ENCODE results near the gene UROD. TPM values are rescaled to one million over a fixed set of nuclear protein-coding genes. Genes with fewer than 3 reads are reported as not detected.

The UROD gene
- total RNA-seq, 1 experiment from 2014 or later = 54.3 TPM

DNA sequence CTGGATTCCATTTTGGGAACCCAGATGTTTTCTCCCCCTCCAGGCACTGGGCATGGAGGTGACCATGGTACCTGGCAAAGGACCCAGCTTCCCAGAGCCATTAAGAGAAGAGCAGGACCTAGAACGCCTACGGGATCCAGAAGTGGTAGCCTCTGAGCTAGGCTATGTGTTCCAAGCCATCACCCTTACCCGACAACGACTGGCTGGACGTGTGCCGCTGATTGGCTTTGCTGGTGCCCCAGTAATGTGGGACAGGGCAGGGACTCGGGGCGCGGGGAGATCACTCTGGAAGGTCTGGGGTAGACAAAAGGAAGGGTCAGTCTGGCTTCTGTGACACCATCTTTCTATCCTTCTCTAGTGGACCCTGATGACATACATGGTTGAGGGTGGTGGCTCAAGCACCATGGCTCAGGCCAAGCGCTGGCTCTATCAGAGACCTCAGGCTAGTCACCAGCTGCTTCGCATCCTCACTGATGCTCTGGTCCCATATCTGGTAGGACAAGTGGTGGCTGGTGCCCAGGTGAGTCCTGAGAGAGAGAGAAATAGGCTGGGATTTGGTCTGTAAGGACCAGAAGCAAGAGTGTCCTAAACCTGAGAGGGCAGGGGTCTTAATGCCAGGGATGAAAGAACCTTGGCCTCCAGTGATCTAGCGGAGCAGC, 1.6 kb downstream of the UROD start:
- no TSS peak for BruUV-seq (replicated peaks)
- ChIA-PET POLR2A (interaction anchor here (0.6 kb wide), 1 partner anchor 290 kb away, joined by 4 read pairs; no protein-coding TSS in a partner anchor), CTCF (interaction anchor here (1.2 to 1.8 kb wide), 3 partner anchors 285 to 478 kb away, joined by 10 to 19 read pairs (median 16); partner anchors contain the start of gene TESK2)
- intact Hi-C loops (cut with micrococcal nuclease; ENCODE audit: unreplicated experiment) = loop anchor here (1.0 to 10.0 kb wide), 4 partner anchors 191 to 561 kb away; partner anchors contain the start of gene ZSWIM5
- H3K9me3 ChIP-seq = no peaks in the 10 kb centered on the region
- no peaks in the 10 kb centered on the region for H3K4me1 Mint-ChIP-seq (ENCODE audit: low read depth, unreplicated experiment)
- H3K36me3 ChIP-seq (ENCODE audit: control insufficient read depth, insufficient read depth, low read length) = no peaks in the 10 kb centered on the region
- H3K27ac Mint-ChIP-seq (ENCODE audit: unreplicated experiment) = no peak overlapping the region
- H3K9me3 Mint-ChIP-seq (ENCODE audit: unreplicated experiment) = no peaks in the 10 kb centered on the region
- TF ChIP-seq, protein P1, sequence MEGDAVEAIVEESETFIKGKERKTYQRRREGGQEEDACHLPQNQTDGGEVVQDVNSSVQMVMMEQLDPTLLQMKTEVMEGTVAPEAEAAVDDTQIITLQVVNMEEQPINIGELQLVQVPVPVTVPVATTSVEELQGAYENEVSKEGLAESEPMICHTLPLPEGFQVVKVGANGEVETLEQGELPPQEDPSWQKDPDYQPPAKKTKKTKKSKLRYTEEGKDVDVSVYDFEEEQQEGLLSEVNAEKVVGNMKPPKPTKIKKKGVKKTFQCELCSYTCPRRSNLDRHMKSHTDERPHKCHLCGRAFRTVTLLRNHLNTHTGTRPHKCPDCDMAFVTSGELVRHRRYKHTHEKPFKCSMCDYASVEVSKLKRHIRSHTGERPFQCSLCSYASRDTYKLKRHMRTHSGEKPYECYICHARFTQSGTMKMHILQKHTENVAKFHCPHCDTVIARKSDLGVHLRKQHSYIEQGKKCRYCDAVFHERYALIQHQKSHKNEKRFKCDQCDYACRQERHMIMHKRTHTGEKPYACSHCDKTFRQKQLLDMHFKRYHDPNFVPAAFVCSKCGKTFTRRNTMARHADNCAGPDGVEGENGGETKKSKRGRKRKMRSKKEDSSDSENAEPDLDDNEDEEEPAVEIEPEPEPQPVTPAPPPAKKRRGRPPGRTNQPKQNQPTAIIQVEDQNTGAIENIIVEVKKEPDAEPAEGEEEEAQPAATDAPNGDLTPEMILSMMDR (IDR thresholded peaks at IDR 0.05; ENCODE audit: insufficient read depth in 1 of 2, low read depth in 1 of 2, low read length in 1 of 2, severe bottlenecking in 1 of 2, unreplicated experiment in 1 of 2) = no peak
- H3K27me3 Mint-ChIP-seq (ENCODE audit: insufficient read depth, unreplicated experiment) = no peaks in the 10 kb centered on the region
- DNase-seq = no peak
- H3K4me3 Mint-ChIP-seq (ENCODE audit: unreplicated experiment) = peak overlapping the region; percentile 71
- H3K4me1 ChIP-seq = peaks cover 4% of the 10 kb centered on the region; the same call in 1 of the 2 replicates
- no peaks in the 10 kb centered on the region for H3K27me3 ChIP-seq (replicated peaks; ENCODE audit: control insufficient read depth, insufficient read depth, low read length)
- H3K36me3 Mint-ChIP-seq (ENCODE audit: insufficient read depth, unreplicated experiment) = peaks cover 15% of the 10 kb centered on the region
- no peak overlapping the region for H3K4me3 ChIP-seq (ENCODE audit: low read depth, low read length)

DNA sequence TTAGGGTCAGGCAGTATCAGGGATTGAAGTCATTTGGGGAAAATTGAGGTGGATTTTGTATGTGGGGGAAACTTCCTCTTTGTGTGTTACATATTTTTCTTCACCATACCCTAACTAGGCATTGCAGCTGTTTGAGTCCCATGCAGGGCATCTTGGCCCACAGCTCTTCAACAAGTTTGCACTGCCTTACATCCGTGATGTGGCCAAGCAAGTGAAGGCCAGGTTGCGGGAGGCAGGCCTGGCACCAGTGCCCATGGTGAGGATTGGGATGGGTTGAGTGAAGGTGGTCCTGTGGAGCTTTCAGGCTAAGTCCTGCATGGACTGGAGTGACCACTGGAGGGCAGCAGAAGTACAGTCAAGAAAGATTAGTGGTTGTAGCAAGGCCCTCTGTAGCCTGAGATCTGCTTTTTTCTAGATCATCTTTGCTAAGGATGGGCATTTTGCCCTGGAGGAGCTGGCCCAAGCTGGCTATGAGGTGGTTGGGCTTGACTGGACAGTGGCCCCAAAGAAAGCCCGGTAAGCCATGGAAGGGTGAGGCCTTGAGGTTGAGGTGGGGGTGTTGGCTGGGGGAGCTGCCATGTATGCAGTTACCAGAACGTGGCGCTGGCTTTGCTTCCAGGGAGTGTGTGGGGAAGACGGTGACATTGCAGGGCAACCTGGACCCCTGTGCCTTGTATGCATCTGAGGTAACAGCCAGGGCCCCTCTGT, 2.4 kb downstream of the UROD start:
- Histone ChIP-seq H3K4me3 (ENCODE audit: low read depth, low read length) (no peak overlapping the region), H3K27me3 (replicated peaks; ENCODE audit: control insufficient read depth, insufficient read depth, low read length) (no peaks in the 10 kb centered on the region), H3K36me3 (ENCODE audit: control insufficient read depth, insufficient read depth, low read length) (no peaks in the 10 kb centered on the region), H3K4me1 (peaks cover 4% of the 10 kb centered on the region; the same call in 1 of the 2 replicates), H3K9me3 (no peaks in the 10 kb centered on the region)
- TF ChIP-seq, protein P1 (IDR thresholded peaks at IDR 0.05; ENCODE audit: insufficient read depth in 1 of 2, low read depth in 1 of 2, low read length in 1 of 2, severe bottlenecking in 1 of 2, unreplicated experiment in 1 of 2) = peak; percentile 71 to 81
- ChIA-PET CTCF (interaction anchor here (1.2 to 1.8 kb wide), 3 partner anchors 285 to 478 kb away, joined by 10 to 19 read pairs (median 16); partner anchors contain the start of gene TESK2), POLR2A (interaction anchor here (0.7 kb wide), 1 partner anchor 289 kb away, joined by 11 read pairs; no protein-coding TSS in a partner anchor)
- Mint-ChIP-seq H3K36me3 (ENCODE audit: insufficient read depth, unreplicated experiment) (peaks cover 15% of the 10 kb centered on the region), H3K4me3 (ENCODE audit: unreplicated experiment) (no peak overlapping the region), H3K27ac (ENCODE audit: unreplicated experiment) (no peak overlapping the region), H3K9me3 (ENCODE audit: unreplicated experiment) (no peaks in the 10 kb centered on the region), H3K27me3 (ENCODE audit: insufficient read depth, unreplicated experiment) (no peaks in the 10 kb centered on the region), H3K4me1 (ENCODE audit: low read depth, unreplicated experiment) (no peaks in the 10 kb centered on the region)
- BruUV-seq (replicated peaks) = no TSS peak
- intact Hi-C loops (cut with micrococcal nuclease; ENCODE audit: unreplicated experiment) = loop anchor here (1.0 to 10.0 kb wide), 4 partner anchors 190 to 560 kb away; partner anchors contain the start of gene ZSWIM5
- peak; percentile 76 for DNase-seq

DNA sequence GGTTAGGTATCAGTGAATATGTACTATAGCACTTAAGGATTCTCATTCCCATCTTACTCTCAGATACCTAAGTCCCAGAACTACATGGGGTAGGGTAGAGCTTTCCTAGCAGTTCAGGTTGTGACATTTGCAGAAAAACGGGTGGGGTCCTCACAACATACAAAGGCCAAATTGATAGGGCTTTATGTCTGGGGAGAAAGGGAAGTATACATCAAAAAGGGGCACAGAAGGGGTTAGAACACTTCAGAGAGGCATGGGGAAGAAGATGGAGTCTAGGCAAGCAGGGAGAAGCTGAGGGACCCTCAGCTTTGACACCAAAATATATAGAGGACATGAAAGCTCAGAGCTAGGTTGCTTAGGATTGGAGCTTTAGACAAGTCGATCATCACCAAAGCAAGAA, 3.6 kb downstream of the UROD start:
- ChIA-PET POLR2A (no interaction called here), CTCF (no interaction called here)
- BruUV-seq (replicated peaks) = no TSS peak
- DNase-seq = no peak
- no peaks in the 10 kb centered on the region for H3K9me3 ChIP-seq
- Mint-ChIP-seq H3K4me3 (ENCODE audit: unreplicated experiment) (no peak overlapping the region), H3K4me1 (ENCODE audit: low read depth, unreplicated experiment) (no peaks in the 10 kb centered on the region), H3K27ac (ENCODE audit: unreplicated experiment) (no peak overlapping the region), H3K36me3 (ENCODE audit: insufficient read depth, unreplicated experiment) (peaks cover 15% of the 10 kb centered on the region), H3K9me3 (ENCODE audit: unreplicated experiment) (no peaks in the 10 kb centered on the region), H3K27me3 (ENCODE audit: insufficient read depth, unreplicated experiment) (no peaks in the 10 kb centered on the region)
- no peak overlapping the region for H3K4me3 ChIP-seq (ENCODE audit: low read depth, low read length)
- peaks cover 4% of the 10 kb centered on the region; the same call in 1 of the 2 replicates for H3K4me1 ChIP-seq
- H3K36me3 ChIP-seq (ENCODE audit: control insufficient read depth, insufficient read depth, low read length) = no peaks in the 10 kb centered on the region
- H3K27me3 ChIP-seq (replicated peaks; ENCODE audit: control insufficient read depth, insufficient read depth, low read length) = no peaks in the 10 kb centered on the region
- intact Hi-C loops (cut with micrococcal nuclease; ENCODE audit: unreplicated experiment) = loop anchor here (10.0 kb wide), 2 partner anchors 189 to 559 kb away; partner anchors contain the start of gene ZSWIM5
- TF ChIP-seq, protein P1 (IDR thresholded peaks at IDR 0.05; ENCODE audit: insufficient read depth in 1 of 2, low read depth in 1 of 2, low read length in 1 of 2, severe bottlenecking in 1 of 2, unreplicated experiment in 1 of 2) = no peak

Data from Caco-2 (cell line).